ENCODE measurements around the gene MMP8.

GRCh38 chr11:102683277-102683676, 41.5 kb downstream of the MMP8 start:
- TF ChIP-seq POLR2AphosphoS5 (IDR thresholded peaks at IDR 0.05; ENCODE audit: borderline replicate concordance, low read depth, low read length) (no peak), EZH2 (IDR thresholded peaks at IDR 0.05) (no peak)

All from SK-N-MC (cell line).